Hepatocyte (in vitro differentiated cells): ENCODE measurements around the gene TRIM44. TPM values are rescaled to one million over a fixed set of nuclear protein-coding genes. Genes with fewer than 3 reads are reported as not detected.

Experiments used
- DNase-seq: peaks from one replicate; pipeline ENCODE4 v3.0.0-alpha.2; 2016; ENCODE audit warnings: low spot score
- H2AFZ ChIP-seq: fragments of 200-600 bp; sonication (generic); 2 replicates; pipeline ENCODE4 v1.6.0; 2016; ENCODE audit warnings: antibody characterized with exemption, mild to moderate bottlenecking
- H3K27ac ChIP-seq: fragments of 200-600 bp; sonication (generic); 2 replicates; pipeline ENCODE4 v1.5.1; 2016; ENCODE audit warnings: mild to moderate bottlenecking
- H3K27me3 ChIP-seq: fragments of 200-600 bp; sonication (generic); 2 replicates; pipeline ENCODE4 v1.6.1; 2016
- H3K36me3 ChIP-seq: fragments of 200-600 bp; sonication (generic); replicated peaks from 2 replicates; pipeline ENCODE4 v1.5.1; 2016; ENCODE audit warnings: low read depth; ENCODE audit not compliant: insufficient read depth
- H3K4me1 ChIP-seq: fragments of 200-600 bp; sonication (generic); 2 replicates; pipeline ENCODE4 v1.5.1; 2016; ENCODE audit warnings: mild to moderate bottlenecking, moderate library complexity; ENCODE audit not compliant: insufficient read depth
- H3K4me2 ChIP-seq: fragments of 200-600 bp; sonication (generic); 2 replicates; pipeline ENCODE4 v1.6.0; 2016
- H3K4me3 ChIP-seq: fragments of 200-600 bp; sonication (generic); 2 replicates; pipeline ENCODE4 v1.5.1; 2016; ENCODE audit warnings: mild to moderate bottlenecking
- H3K79me2 ChIP-seq: fragments of 200-600 bp; sonication (generic); 2 replicates; pipeline ENCODE4 v1.6.0; 2017; ENCODE audit warnings: mild to moderate bottlenecking
- H3K9me2 ChIP-seq: fragments of 200-600 bp; sonication (generic); replicated peaks from 2 replicates; pipeline ENCODE4 v1.6.0; 2017; ENCODE audit warnings: mild to moderate bottlenecking; ENCODE audit not compliant: insufficient read depth
- H3K9me3 ChIP-seq: fragments of 200-600 bp; sonication (generic); 2 replicates; pipeline ENCODE4 v1.5.1; 2016; ENCODE audit warnings: low read depth, mild to moderate bottlenecking
- H4K20me1 ChIP-seq: fragments of 200-600 bp; sonication (generic); 2 replicates; pipeline ENCODE4 v1.6.0; 2016; ENCODE audit warnings: mild to moderate bottlenecking; ENCODE audit not compliant: insufficient read depth, poor library complexity, severe bottlenecking
- CTCF ChIP-seq: fragments of 200-600 bp; sonication (generic); IDR thresholded peaks from 2 replicates; pipeline ENCODE4 v1.5.1; 2016; ENCODE audit warnings: antibody characterized with exemption, mild to moderate bottlenecking; ENCODE audit not compliant: poor library complexity
- EZH2 ChIP-seq: fragments of 200-600 bp; sonication (generic); IDR thresholded peaks from 2 replicates; pipeline ENCODE4 v1.6.1; 2016; ENCODE audit warnings: antibody characterized with exemption, mild to moderate bottlenecking, borderline replicate concordance
- EZH2phosphoT487 ChIP-seq: fragments of 200-600 bp; sonication (generic); IDR thresholded peaks from one replicate; pipeline ENCODE4 v1.6.1; 2018; ENCODE audit warnings: antibody characterized with exemption, mild to moderate bottlenecking, low read depth, moderate library complexity; ENCODE audit not compliant: unreplicated experiment, severe bottlenecking
- WGBS: methylation state at CpG from one replicate; pipeline ENCODE4 v1.1.6; 2016; ENCODE audit warnings: low lambda C conversion rate; ENCODE audit errors: missing lambda C conversion rate; 5-methylcytosine and 5-hydroxymethylcytosine counted together
- polyA plus RNA-seq: library from polyadenylated mRNA; unstranded; fragments of >200 nt; fragmentation: Nextera tagmentation; extraction: Ambion mirVana; gene quantifications from 2 replicates; pipeline ENCODE4 v1.2.1, GENCODE V29; 2016
- total RNA-seq: library from RNA; depleted of rRNA; stranded (reverse); fragments of >200 nt; gene quantifications from 2 replicates; pipeline ENCODE4 v1.2.3, GENCODE V29; 2014

Gene TRIM44
- total and polyA plus RNA-seq, 2 experiments from 2014 or later: 20.8 to 43.2 TPM

DNA sequence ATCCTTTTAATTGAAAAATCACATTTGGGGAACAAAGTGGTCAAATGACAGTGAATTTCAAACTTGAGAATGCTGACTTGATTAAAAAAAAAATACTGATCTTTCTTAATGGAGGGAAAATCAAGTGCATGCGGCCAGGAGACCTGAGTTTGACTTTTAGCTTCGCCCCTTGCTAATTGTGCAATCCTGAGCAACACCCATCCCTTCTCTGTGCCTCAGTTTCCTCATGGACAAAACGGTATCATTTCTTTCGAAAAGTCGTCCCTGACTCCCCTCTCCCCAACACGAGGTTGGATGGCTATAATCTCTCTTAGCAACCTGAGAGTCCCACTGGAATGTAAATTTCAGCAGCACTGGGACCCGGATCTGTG lies 45.3 kb upstream of the TRIM44 start:
- Histone ChIP-seq H3K4me2 (peak overlapping the region; percentile 98), H3K27me3 (no peaks in the 10 kb centered on the region), H3K27ac (peak overlapping the region; percentile 91), H3K9me3 (no peaks in the 10 kb centered on the region), H4K20me1 (no peaks in the 10 kb centered on the region), H3K36me3 (no peaks in the 10 kb centered on the region), H3K4me3 (no peak overlapping the region), H2AFZ (peak overlapping the region; percentile 75), H3K79me2 (no peaks in the 10 kb centered on the region), H3K4me1 (peaks cover 12% of the 10 kb centered on the region), H3K9me2 (no peaks in the 10 kb centered on the region)
- no peak for DNase-seq
- TF ChIP-seq EZH2 (no peak), CTCF (no peak), EZH2phosphoT487 (no peak)
- WGBS: 55% methylated on average over 7 of the region's 7 CpGs

DNA sequence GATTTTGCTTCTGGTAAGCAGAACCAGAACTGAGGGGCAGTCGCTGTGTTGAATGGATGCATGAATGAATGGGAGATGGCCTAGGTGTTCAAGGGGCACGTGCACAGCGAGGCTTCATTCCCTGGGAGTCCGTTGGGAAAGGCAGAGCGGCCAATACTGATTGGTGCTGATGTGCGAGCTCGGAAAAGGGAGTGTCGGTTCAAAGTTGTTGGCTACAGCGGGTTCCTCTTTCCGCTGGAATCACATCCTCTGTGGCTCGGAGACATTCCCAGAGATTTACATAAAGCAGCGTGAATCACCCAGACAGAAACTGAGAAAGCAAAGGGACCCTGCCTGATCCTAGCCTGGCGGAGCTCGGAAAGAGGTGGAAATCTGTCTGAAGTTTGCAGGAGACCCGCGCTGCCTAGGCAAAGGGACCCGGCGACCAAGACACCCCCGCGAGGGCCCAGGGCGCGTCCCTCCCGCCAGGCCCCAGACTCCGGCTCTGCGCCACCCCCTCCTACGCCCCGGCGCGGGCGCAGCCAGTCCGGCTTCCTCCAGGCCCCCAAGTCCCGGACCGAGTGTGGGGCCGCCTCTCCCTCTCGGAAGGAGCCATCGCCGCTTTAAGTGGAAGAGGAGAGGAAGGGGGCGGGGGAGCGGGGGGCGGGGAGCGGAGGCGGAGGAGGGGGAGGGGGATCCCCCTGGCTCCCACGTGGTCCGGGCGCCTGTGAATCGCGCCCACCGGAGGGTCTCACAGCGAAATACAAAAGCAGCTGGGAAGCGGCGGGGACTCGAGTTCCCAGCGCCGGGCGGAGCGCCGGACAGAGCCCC lies 44.7 kb upstream of the TRIM44 start, which contains the start of gene FJX1:
Gene FJX1, plus strand, starts transcription at position 774 of the 810 bp plus-strand sequence. CDS start 177 bp downstream, outside the sequence.
- WGBS: 2% methylated on average over 36 of the region's 57 CpGs
- peak within 1 kb of the TSS; percentile 75 for H2AFZ ChIP-seq
- no peaks in the 10 kb centered on the region for H3K9me2 ChIP-seq
- peak within 1 kb of the TSS; percentile 78 for H3K4me3 ChIP-seq
- H3K4me2 ChIP-seq: peak within 1 kb of the TSS; percentile 98
- no peaks in the 10 kb centered on the region for H4K20me1 ChIP-seq
- DNase-seq: peak; percentile 82
- H3K36me3 ChIP-seq: no peaks in the 10 kb centered on the region
- TF ChIP-seq EZH2: no peak
- TF ChIP-seq EZH2phosphoT487: no peak
- TF ChIP-seq CTCF: no peak
- H3K4me1 ChIP-seq: peaks cover 18% of the 10 kb centered on the region
- H3K9me3 ChIP-seq: no peaks in the 10 kb centered on the region
- peak within 1 kb of the TSS; percentile 91 for H3K27ac ChIP-seq
- H3K27me3 ChIP-seq: no peaks in the 10 kb centered on the region
- H3K79me2 ChIP-seq: no peaks in the 10 kb centered on the region

DNA sequence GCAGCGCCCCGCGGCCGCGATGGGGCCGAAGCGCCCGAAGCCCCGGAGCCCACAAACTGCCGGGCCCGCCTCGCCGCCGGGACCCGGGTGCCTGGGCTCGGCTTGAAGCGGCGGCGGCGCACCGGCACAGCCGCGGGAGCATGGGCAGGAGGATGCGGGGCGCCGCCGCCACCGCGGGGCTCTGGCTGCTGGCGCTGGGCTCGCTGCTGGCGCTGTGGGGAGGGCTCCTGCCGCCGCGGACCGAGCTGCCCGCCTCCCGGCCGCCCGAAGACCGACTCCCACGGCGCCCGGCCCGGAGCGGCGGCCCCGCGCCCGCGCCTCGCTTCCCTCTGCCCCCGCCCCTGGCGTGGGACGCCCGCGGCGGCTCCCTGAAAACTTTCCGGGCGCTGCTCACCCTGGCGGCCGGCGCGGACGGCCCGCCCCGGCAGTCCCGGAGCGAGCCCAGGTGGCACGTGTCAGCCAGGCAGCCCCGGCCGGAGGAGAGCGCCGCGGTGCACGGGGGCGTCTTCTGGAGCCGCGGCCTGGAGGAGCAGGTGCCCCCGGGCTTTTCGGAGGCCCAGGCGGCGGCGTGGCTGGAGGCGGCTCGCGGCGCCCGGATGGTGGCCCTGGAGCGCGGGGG lies 44.0 kb upstream of the TRIM44 start:
- Histone ChIP-seq H3K4me3 (peak overlapping the region; percentile 78), H3K79me2 (no peaks in the 10 kb centered on the region), H3K27me3 (no peaks in the 10 kb centered on the region), H3K36me3 (no peaks in the 10 kb centered on the region), H3K9me3 (no peaks in the 10 kb centered on the region), H3K9me2 (no peaks in the 10 kb centered on the region), H3K4me1 (peaks cover 19% of the 10 kb centered on the region), H3K27ac (peak overlapping the region; percentile 91), H4K20me1 (no peaks in the 10 kb centered on the region), H2AFZ (peak overlapping the region; percentile 38), H3K4me2 (peak overlapping the region; percentile 98)
- under 1% methylated on average over 46 of the region's 91 CpGs for WGBS
- TF ChIP-seq CTCF (no peak), EZH2phosphoT487 (no peak), EZH2 (no peak)
- DNase-seq: peak; percentile 76
